Activated T-cell treated with anti-CD3 and anti-CD28 coated beads, Interleukin-2, amount 50 U/mL, for 48 hours (primary cell): ENCODE data around the gene ZBTB43.
"Not testable (repeated sequence)": the region's sequence is repeated elsewhere in the genome, so short reads cannot be mapped to it uniquely, and the experiment has no call there.

ENCODE experiments used
- DNase-seq, 2 experiments: peaks; one replicate each; pipeline ENCODE4 v3.0.0-alpha.2; 2020

ZBTB43 gene

DNA sequence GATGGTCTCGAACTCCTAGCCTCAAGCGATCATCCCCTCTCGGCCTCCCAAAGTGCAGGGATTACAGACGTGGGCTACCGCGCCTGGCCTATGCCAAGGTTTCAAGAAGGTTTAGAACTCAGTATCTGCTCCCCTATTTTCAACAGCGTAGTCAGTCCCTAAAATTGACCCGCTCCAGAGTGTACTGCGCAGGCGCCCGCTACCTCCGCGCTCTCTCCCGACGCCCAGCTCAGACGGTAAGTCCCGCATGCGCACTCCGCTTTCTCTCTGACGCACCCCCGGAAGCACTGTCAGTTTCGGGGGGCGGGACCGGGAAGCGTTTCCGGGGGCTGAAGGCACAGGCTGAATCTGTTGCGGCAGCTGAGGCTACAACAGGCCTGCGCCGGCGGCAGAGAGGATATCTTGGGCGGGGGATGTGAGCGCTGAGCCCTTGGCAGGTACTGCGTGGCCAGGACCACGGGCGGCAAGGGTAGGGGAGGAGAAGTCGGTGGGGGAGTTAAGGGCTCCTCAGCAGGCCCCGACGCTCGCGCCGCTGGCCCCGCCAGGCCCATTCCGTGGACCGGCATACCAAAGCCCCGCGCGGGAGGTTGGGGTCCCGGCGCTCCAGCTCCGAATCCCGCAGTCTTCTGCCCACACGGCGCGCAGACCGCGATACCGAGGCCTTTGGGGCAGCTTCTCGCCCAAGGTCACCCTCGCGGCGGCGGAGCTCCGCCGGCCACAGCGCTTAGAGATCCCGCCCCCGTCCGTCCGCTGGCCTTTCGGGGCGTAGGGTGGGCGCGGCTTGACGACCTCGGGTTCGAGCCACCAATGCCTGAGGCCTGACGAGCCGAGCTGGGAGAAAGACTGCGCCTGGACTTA lies at the start of gene ZBTB43:
Gene ZBTB43, plus strand, starts transcription at position 345 of the 858 bp plus-strand sequence. CDS start 27,470 bp downstream, outside the sequence.
- peak; percentile 99 for DNase-seq

DNA sequence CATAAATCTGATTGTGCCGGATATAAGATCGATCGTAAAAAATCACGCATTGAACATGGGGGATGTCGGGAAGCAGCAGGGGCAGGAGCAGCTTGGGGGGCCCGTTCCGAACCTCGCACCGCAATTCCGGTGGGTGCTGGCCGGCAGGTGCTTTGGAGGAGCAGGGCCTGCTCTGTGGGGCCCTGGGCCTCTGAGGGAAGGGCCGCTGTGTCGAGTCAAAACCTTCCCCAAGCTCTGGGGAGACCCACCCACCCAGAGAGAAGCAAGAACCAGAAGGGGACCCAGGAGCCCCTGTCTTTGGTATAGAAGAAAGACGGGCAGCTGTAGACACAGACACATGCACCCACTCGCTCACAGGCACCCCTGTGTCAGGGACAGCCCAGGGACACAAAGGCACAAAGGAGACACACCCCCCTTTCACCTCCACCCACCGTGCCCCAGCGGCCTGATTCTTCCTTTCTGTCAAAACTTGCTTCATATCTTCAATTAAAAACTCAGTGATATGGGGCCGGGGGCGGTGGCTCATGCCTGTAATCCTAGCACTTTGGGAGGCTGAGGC lies 49.4 kb upstream of the ZBTB43 start:
- DNase-seq, result peak in 1 of 2 experiments; percentile 7

GRCh38 chr9:126756238-126756637 lies 48.6 kb upstream of the ZBTB43 start:
- no peak for DNase-seq

- no peak for DNase-seq
These were observed 47.9 kb upstream of the ZBTB43 start for GRCh38 chr9:126756876-126757415.

GRCh38 chr9:126758916-126759585 lies 45.8 kb upstream of the ZBTB43 start:
- no peak for DNase-seq

DNA sequence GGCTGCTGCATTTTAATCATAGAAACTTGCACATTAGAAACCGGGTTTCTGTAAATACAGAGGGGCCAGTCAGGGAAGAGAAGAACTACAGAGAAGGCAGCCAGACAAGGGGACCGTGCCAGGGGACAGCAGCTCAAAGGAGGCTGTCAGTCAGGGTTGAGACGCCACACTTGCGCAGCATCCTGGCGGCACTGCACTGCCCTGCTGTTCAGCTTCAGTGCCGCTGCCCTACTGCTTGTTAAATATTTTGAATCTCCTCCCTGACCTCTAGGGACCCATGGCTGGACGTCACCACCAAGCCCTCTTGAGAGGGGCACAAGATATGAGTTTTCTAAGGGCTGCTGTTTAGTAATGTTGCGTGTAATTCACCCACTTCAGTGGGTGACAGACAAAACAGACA lies 43.6 kb upstream of the ZBTB43 start:
- no peak for DNase-seq

GRCh38 chr9:126763130-126763764 lies 41.6 kb upstream of the ZBTB43 start:
- no peak for DNase-seq

- no peak for DNase-seq
These were observed 31.7 kb upstream of the ZBTB43 start for GRCh38 chr9:126773004-126773607.

DNA sequence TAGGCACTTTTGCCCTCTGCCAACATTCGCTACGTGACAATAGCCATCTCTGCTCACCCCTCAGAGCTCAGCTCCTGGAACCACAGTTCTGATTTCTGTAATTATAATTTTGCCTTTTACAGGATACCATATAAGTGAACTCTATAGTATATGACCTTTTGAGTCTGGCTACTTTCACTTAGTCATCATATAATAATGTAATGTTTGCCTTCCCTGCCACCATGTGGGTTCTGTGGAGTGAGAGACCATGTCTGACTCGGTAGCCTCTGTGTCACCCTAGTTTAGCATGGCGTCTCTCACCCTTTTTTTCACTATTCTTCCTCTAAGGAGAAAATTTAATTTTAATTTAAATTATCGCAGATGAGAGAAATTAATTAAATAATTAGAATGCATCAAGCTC lies 28.9 kb upstream of the ZBTB43 start:
- DNase-seq, result no peak

DNA sequence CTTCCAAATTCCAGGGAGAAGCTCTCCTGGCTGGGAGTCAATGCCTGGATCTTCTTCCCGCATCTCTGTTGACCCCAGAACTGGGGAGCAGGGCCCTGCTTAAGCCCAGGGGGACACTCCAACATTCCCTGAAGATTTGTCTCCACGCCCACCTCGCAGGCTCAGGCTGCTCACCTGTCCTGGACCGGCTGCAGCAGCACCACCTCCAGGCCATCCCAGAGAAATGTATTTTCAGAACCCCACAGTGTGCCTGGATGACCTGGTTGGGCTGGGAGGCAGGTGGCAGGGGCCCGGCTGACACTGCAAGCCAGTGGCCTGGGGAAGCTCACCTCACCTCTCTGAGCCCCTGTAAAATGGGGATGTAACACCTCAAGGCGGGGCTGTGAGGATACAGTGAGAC lies 27.1 kb upstream of the ZBTB43 start:
- DNase-seq, result no peak

GRCh38 chr9:126778141-126778540 lies 26.7 kb upstream of the ZBTB43 start:
- DNase-seq, result no peak

GRCh38 chr9:126778696-126779095 lies 26.1 kb upstream of the ZBTB43 start:
- DNase-seq, result not testable (repeated sequence)

DNA sequence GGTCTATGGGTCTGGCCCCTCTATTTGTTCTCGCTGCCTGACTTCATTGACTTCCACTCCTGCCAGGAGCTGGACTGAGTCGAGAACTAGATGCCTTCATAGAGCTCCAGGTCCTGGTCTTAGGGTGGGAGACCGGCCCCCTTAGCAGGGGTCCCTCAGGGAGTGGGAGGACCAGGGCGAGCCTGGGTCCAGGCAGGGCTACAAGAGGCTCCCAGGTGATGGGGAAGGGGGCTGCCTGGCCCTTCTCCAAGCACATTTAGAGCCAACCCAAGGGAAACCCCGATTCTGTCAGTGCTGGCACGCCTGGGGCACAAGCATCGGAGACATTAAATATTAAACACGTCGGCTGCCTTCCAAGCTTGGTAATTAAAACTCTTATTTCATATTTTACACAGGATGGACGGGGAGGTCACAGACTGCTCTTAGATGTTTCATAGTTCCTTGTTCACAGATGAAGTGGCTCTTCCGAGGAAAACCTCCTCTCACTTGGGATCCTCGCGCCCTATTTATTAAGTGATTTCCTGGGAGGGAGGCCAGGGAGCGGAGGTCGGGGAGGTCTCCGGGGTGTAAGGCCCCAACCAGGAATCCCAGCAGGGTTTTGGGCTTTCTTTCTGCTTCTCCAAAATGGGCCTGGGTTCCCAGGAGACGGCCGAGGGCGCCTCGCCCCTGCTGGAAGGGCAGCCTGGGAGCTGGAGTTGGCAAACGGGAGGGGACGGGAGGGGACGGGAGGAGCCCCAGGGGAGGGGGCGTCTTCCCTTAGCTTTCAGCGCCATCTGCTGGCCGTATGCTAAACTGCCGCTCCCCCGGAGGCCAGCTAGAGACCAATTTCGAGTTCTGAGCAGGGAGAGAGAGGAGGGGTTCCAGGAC lies 23.4 kb upstream of the ZBTB43 start:
- peak; percentile 87 to 88 for DNase-seq

DNA sequence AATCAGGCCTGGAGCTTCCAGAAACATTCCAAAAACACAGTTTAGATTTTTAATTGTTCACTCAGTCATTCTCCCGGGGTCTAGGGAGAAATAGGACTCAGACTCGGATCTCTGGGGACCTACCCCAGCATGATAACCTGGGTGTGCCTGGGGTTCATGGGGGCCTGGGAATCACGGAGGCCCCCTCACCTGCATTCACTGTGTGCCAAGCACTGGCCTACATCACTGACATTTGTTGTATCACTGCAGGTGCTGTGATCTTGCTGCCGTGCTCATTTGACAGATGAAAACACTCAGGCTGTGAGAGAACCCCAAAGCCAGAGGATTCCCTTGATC lies 22.8 kb upstream of the ZBTB43 start:
- no peak for DNase-seq

DNA sequence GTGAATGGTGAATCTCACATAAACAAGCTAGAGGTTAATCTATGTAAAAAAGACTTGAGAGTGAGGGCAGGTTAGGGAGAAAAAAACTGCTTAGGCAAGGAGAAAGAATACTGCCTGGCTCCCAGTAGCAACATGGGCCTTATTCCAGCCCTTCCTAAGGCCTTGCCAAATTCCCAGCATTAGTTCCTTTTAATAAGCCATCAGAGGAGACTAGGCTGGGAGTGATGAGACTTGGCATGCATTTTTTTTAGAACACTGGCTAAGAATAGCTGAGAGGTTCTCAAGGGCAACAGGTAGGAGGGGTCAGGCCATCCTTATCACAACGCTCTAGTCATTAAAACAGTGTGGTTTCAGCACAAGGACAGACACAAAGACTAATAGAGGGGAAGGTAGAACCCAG lies 20.9 kb upstream of the ZBTB43 start:
- DNase-seq, result no peak

DNA sequence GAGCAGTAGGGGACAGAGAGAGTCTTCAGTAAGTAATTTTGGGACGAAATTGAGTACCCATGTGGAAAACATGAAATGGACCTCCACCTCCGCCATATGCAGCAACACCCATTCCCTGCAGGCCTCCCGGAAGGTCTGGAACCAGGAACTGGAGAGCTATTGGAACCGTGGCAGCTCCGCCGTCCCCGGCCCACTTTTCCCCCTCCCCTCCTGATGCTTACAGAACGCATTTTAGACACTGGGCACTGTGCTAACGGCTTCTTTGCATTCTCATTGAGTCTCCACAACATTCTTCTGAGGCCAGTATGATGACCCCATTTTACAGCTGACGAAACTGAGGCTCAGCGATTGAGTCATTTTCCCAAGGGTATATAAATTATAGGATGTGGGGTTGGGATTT lies 20.4 kb upstream of the ZBTB43 start:
- no peak for DNase-seq

DNA sequence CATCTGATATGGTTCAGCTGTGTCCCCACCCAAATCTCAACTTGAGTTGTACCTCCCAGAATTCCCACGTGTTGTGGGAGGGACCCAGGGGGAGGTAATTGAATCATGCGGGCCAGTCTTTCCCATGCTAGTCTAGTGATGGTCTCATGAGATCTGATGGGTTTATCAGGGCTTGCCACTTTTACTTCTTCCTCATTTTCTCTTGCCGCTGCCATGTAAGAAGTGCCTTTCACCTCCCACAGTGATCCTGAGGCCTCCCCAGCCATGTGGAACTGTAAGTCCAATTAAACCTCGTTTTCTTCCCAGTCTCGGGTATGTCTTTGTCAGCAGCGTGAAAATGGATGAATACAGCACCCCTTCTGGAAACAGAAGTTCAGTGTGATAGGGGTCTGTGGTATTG lies 20.0 kb upstream of the ZBTB43 start:
- DNase-seq, result not testable (repeated sequence)

GRCh38 chr9:126788046-126788445 lies 16.8 kb upstream of the ZBTB43 start:
- no peak for DNase-seq

- no peak for DNase-seq
These were observed 16.0 kb upstream of the ZBTB43 start for GRCh38 chr9:126788634-126789349.

GRCh38 chr9:126790561-126790960 lies 14.3 kb upstream of the ZBTB43 start:
- DNase-seq, result no peak
